Sigmoid colon (tissue), 7 donors: Measurements from ENCODE around the gene RILP. TPM values are rescaled to one million over a fixed set of nuclear protein-coding genes. Genes with fewer than 3 reads are reported as not detected.

Experiments used
- DNase-seq: peaks from one replicate; pipeline ENCODE4 v3.0.0-alpha.2; 2019
- H3K27ac ChIP-seq, 4 donors: fragments of 200-600 bp; sonication (generic); one replicate each; pipeline ENCODE4 v1.5.1; 2016 to 2019; ENCODE audit warnings: mild to moderate bottlenecking in 1 of 4
- H3K27me3 ChIP-seq, 3 donors: fragments of 200-600 bp; sonication (generic); one replicate each; pipeline ENCODE4 v1.5.1; 2019; ENCODE audit warnings: mild to moderate bottlenecking in 1 of 3
- H3K36me3 ChIP-seq, 4 donors: fragments of 200-600 bp; sonication (generic); one replicate each; pipeline ENCODE4 v1.5.1; 2016 to 2019
- H3K4me1 ChIP-seq, 4 donors: fragments of 200-600 bp; sonication (generic); one replicate each; pipeline ENCODE4 v1.5.1; 2017 to 2019
- H3K4me3 ChIP-seq, 4 donors: fragments of 200-600 bp; sonication (generic); one replicate each; pipeline ENCODE4 v1.5.1; 2017 to 2019; ENCODE audit warnings: mild to moderate bottlenecking in 2 of 4, moderate library complexity in 1 of 4
- H3K9me3 ChIP-seq, 4 donors: fragments of 200-600 bp in 3 of 4; sonication (generic) in 3 of 4; one replicate each; pipeline versions ENCODE4 v1.5.1 to v1.6.1; 2013 to 2019
- CTCF ChIP-seq, 4 experiments: fragments of 450-650 bp in 3 of 4; fragments of 200-600 bp in 1 of 4; IDR thresholded peaks; one replicate each; pipeline ENCODE4 v1.5.1; 2016 to 2019; ENCODE audit warnings: antibody characterized with exemption in 4 of 4, mild to moderate bottlenecking in 3 of 4, moderate library complexity in 2 of 4
- EP300 ChIP-seq, 4 donors: sonication (generic); formaldehyde crosslinking; IDR thresholded peaks; one replicate each; pipeline ENCODE4 v1.6.1; 2017; ENCODE audit warnings: antibody characterized with exemption in 4 of 4
- POLR2A ChIP-seq, 2 donors: fragments of 450-650 bp; IDR thresholded peaks; one replicate each; pipeline ENCODE4 v1.6.1; 2016; ENCODE audit warnings: antibody characterized with exemption in 2 of 2, mild to moderate bottlenecking in 2 of 2, moderate library complexity in 2 of 2
- POLR2AphosphoS5 ChIP-seq, 4 donors: sonication (generic); formaldehyde crosslinking; IDR thresholded peaks; one replicate each; pipeline ENCODE4 v1.6.1; 2017; ENCODE audit warnings: antibody characterized with exemption in 4 of 4
- WGBS, 2 donors: extraction: QIAGEN DNeasy Blood & Tissue Kit; methylation state at CpG; one replicate each; pipeline ENCODE4 v1.1.7; 2013; 5-methylcytosine and 5-hydroxymethylcytosine counted together
- intact Hi-C: fragments of 100-400 bp; cut with DNase I; formaldehyde crosslinking; loops from one replicate; pipeline ENCODE4 v1.15.1; 2023
- polyA plus RNA-seq, 3 donors: library from polyadenylated mRNA; stranded (reverse); fragments of 200-250 nt; gene quantifications; one replicate each; pipeline ENCODE4 v1.2.3, GENCODE V29; 2013
- total RNA-seq, 4 donors: library from RNA; depleted of rRNA; stranded (reverse); fragments of >200 nt; gene quantifications; one replicate each; pipeline ENCODE4 v1.1.0, GENCODE V29; 2016
- donor health status: healthy with polysubstance abuse.
- donor health status: Bipolar disorder and iron deficiency.
- donor health status: healthy.

RILP gene
- total and polyA plus RNA-seq, 7 donors: 13.6 to 40.5 (median 28.5) TPM

GRCh38 chr17:1627182-1627981 lies 22.3 kb downstream of the RILP start:
- Histone ChIP-seq H3K27me3 (no peaks in the 10 kb centered on the region), H3K27ac (peak overlapping the region; percentile 86 to 97 (median 94)), H3K4me1 (peaks cover 0 to 30% (median 20%) of the 10 kb centered on the region in 4 donors), H3K9me3 (no peaks in the 10 kb centered on the region), H3K4me3 (peak overlapping the region; percentile 57 to 74 (median 66)), H3K36me3 (no peaks in the 10 kb centered on the region)
- no peak for DNase-seq
- TF ChIP-seq POLR2AphosphoS5 (IDR thresholded peaks at IDR 0.05) (peak; percentile 14 to 58 (median 38)), CTCF (IDR thresholded peaks at IDR 0.05) (no peak)
- intact Hi-C loops: loop anchor here (10.0 kb wide), 1 partner anchor 263 kb away; no protein-coding TSS in a partner anchor
- WGBS, 2 donors: 14 to 16% methylated on average over 39 of the region's 39 CpGs

- WGBS, 2 donors: 76 to 80% methylated on average over 3 of the region's 3 CpGs
- DNase-seq: no peak
- Histone ChIP-seq H3K4me3 (no peak overlapping the region), H3K9me3 (no peaks in the 10 kb centered on the region), H3K27me3 (no peaks in the 10 kb centered on the region), H3K36me3 (no peaks in the 10 kb centered on the region), H3K27ac (peak overlapping the region in 3 of 4 donors; percentile 29 to 92 (median 37)), H3K4me1 (peaks cover 0 to 30% (median 20%) of the 10 kb centered on the region in 4 donors)
- intact Hi-C loops: loop anchor here (10.0 kb wide), 1 partner anchor 262 kb away; no protein-coding TSS in a partner anchor
- TF ChIP-seq POLR2A (IDR thresholded peaks at IDR 0.05): no peak
- no peak for TF ChIP-seq CTCF (IDR thresholded peaks at IDR 0.05)
- no peak for TF ChIP-seq EP300 (IDR thresholded peaks at IDR 0.05)
- no peak for TF ChIP-seq POLR2AphosphoS5 (IDR thresholded peaks at IDR 0.05)
Measured at GRCh38 chr17:1626333-1626732, 23.3 kb downstream of the RILP start.

- WGBS, 2 donors: 86 to 88% methylated on average over 6 of the region's 6 CpGs
- intact Hi-C loops: loop anchor here (10.0 kb wide), 1 partner anchor 261 kb away; no protein-coding TSS in a partner anchor
- Histone ChIP-seq H3K4me3 (no peak overlapping the region), H3K27me3 (no peaks in the 10 kb centered on the region), H3K36me3 (no peaks in the 10 kb centered on the region), H3K4me1 (peaks cover 0 to 30% (median 20%) of the 10 kb centered on the region in 4 donors), H3K9me3 (no peaks in the 10 kb centered on the region), H3K27ac (no peak overlapping the region)
- no peak for DNase-seq
- no peak for TF ChIP-seq POLR2A (IDR thresholded peaks at IDR 0.05)
- no peak for TF ChIP-seq POLR2AphosphoS5 (IDR thresholded peaks at IDR 0.05)
Measured at GRCh38 chr17:1625581-1625980, 24.1 kb downstream of the RILP start.

- intact Hi-C loops: loop anchor here (10.0 kb wide), 1 partner anchor 260 kb away; no protein-coding TSS in a partner anchor
Measured at GRCh38 chr17:1625053-1625452, 24.6 kb downstream of the RILP start.

GRCh38 chr17:1624650-1625049 lies 25.0 kb downstream of the RILP start:
- Histone ChIP-seq H3K27ac (no peak overlapping the region), H3K4me1 (peaks cover 0 to 24% (median 15%) of the 10 kb centered on the region in 4 donors), H3K4me3 (no peak overlapping the region), H3K36me3 (no peaks in the 10 kb centered on the region), H3K27me3 (no peaks in the 10 kb centered on the region), H3K9me3 (no peaks in the 10 kb centered on the region)
- WGBS, 2 donors: 88 to 89% methylated on average over 12 of the region's 12 CpGs
- intact Hi-C loops: loop anchor here (10.0 kb wide), 1 partner anchor 260 kb away; no protein-coding TSS in a partner anchor
- TF ChIP-seq EP300 (IDR thresholded peaks at IDR 0.05): no peak
- TF ChIP-seq CTCF (IDR thresholded peaks at IDR 0.05): no peak
- no peak for TF ChIP-seq POLR2A (IDR thresholded peaks at IDR 0.05)
- TF ChIP-seq POLR2AphosphoS5 (IDR thresholded peaks at IDR 0.05): no peak
- no peak for DNase-seq

More at GRCh38 chr17:1625053-1625452, 24.6 kb downstream of the RILP start:
- DNase-seq: no peak
- peaks cover 0 to 28% (median 19%) of the 10 kb centered on the region in 4 donors for H3K4me1 ChIP-seq
- TF ChIP-seq POLR2AphosphoS5 (IDR thresholded peaks at IDR 0.05): no peak
- H3K4me3 ChIP-seq: no peak overlapping the region
- H3K27me3 ChIP-seq: no peaks in the 10 kb centered on the region
- WGBS, 2 donors: 77 to 91% methylated on average over 14 of the region's 14 CpGs
- no peaks in the 10 kb centered on the region for H3K36me3 ChIP-seq
- no peaks in the 10 kb centered on the region for H3K9me3 ChIP-seq
- no peak overlapping the region for H3K27ac ChIP-seq
